Choroid plexus epithelial cell (primary cell): ENCODE measurements around the gene NPVF.
A peak's percentile ranks its signal among the peaks of the same experiment; 100 is the strongest.

ENCODE experiments used
- DNase-seq: peaks from one replicate; pipeline ENCODE4 v3.0.0-alpha.2; 2010; ENCODE audit warnings: low read depth
- H3K4me3 ChIP-seq: 2 replicates; pipeline ENCODE4 v1.5.1; 2011; ENCODE audit warnings: low read depth, mild to moderate bottlenecking, control low read depth, low read length, moderate library complexity
- TF ChIP-seq, protein P1 (sequence below): conservative IDR thresholded peaks from 2 replicates; pipeline ENCODE4 v1.5.1; 2011; ENCODE audit warnings: low read depth, mild to moderate bottlenecking, control low read depth, inconsistent platforms, low read length, moderate library complexity

Gene NPVF

DNA sequence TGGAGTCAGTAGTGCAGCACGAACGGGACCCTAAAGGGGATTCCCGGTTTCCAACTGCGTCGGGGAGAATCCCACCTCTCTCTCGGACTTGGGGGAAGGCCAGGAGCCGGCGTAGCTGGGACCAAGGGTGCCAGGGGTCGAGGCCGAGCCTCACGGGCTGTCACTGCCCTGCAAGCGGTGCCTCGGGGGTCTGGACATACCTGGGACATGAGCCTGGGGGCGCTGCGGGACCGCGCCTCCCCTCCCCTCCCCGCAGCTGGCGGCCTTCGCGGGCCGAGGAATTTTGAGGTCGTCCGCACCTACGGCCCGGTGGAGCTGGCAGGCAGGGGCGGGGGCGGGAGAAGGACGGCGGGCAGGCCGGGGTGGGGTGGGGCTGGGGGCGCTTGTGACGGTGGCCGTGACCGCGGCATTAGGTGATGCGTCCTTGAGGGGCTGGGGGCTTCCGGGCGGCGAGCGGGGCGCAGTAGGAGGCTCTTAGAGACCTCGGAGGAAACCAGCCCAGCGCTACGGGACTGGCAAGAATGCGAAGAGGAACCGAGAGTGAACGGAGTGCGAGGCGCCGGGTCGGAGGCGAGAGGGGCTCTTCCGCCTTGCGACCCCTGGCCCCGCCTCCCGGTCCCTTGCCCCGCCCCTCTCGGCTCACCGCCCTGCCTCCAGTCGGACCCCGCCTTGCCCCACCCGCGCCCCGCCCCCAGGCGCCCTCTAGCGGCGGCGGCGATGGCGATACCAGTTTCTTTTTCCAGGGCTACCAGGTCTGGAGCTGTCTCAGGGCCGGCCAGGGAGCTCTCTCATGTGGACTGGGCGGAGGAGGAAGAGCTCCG, 48.3 kb downstream of the NPVF start:
- H3K4me3 ChIP-seq = peak overlapping the region; percentile 84
- TF ChIP-seq, protein P1, sequence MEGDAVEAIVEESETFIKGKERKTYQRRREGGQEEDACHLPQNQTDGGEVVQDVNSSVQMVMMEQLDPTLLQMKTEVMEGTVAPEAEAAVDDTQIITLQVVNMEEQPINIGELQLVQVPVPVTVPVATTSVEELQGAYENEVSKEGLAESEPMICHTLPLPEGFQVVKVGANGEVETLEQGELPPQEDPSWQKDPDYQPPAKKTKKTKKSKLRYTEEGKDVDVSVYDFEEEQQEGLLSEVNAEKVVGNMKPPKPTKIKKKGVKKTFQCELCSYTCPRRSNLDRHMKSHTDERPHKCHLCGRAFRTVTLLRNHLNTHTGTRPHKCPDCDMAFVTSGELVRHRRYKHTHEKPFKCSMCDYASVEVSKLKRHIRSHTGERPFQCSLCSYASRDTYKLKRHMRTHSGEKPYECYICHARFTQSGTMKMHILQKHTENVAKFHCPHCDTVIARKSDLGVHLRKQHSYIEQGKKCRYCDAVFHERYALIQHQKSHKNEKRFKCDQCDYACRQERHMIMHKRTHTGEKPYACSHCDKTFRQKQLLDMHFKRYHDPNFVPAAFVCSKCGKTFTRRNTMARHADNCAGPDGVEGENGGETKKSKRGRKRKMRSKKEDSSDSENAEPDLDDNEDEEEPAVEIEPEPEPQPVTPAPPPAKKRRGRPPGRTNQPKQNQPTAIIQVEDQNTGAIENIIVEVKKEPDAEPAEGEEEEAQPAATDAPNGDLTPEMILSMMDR = peak; percentile 63
- peak; percentile 89 for DNase-seq

DNA sequence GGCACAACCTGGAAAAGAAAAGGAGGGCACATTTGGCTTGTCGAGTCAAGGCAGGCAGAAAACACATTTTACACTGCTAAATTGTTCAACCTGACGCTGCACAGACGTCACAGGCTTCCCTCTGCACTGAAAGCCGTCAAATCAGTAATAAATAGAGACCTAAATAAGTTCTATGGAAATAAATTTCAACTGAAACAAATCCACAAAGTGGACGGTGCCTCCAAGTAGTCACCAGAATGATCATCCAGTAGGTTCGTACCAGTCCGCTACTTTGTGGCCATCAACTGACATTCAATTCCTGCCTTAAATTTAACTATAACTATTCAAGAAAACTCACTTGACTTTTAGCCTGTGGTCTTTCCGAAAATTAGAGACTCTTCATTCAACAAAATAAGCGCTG, 49.0 kb downstream of the NPVF start:
- DNase-seq = no peak

More for the DNA sequence above, 49.0 kb downstream of the NPVF start:
- H3K4me3 ChIP-seq = peak overlapping the region; percentile 84
- TF ChIP-seq, protein P1 = no peak
